CD1c-positive myeloid dendritic cell (primary cell): ENCODE measurements around the gene ERC1.

Experiments used
- DNase-seq: peaks from one replicate; pipeline ENCODE4 v3.0.0-alpha.2; 2016; ENCODE audit errors: extremely low spot score

Gene ERC1

GRCh38 chr12:990661-991349 is at the start of gene ERC1:
TSS of gene ERC1 (plus strand) at chr12:991223. CDS start at chr12:1027904, 36,681 bp downstream.
- DNase-seq: peak; percentile 93

- DNase-seq: no peak
Observed at GRCh38 chr12:943051-943450, 48.0 kb upstream of the ERC1 start.

- DNase-seq: no peak
Observed at GRCh38 chr12:944211-944610, 46.8 kb upstream of the ERC1 start.

GRCh38 chr12:946212-946611 is 44.8 kb upstream of the ERC1 start:
- DNase-seq: no peak

- DNase-seq: no peak
Observed at GRCh38 chr12:946631-947030, 44.4 kb upstream of the ERC1 start.

GRCh38 chr12:948238-948637 is 42.8 kb upstream of the ERC1 start:
- DNase-seq: no peak

GRCh38 chr12:949453-950191 is 41.4 kb upstream of the ERC1 start, which contains the start of gene RAD52:
TSS of gene RAD52 (minus strand) at chr12:949694. CDS start at chr12:933058, 16,636 bp downstream.
- DNase-seq: peak; percentile 98

- no peak for DNase-seq
Observed at GRCh38 chr12:951176-951575, 39.8 kb upstream of the ERC1 start.

GRCh38 chr12:953776-954175 is 37.2 kb upstream of the ERC1 start:
- DNase-seq: no peak

- no peak for DNase-seq
Observed at GRCh38 chr12:954741-955140, 36.3 kb upstream of the ERC1 start.

- DNase-seq: no peak
Observed at GRCh38 chr12:955939-956338, 35.1 kb upstream of the ERC1 start.

GRCh38 chr12:958588-959123 is 32.4 kb upstream of the ERC1 start:
- DNase-seq: no peak

- peak; percentile 76 for DNase-seq
Observed at GRCh38 chr12:966724-967123, 24.3 kb upstream of the ERC1 start.

GRCh38 chr12:967641-968040 is 23.4 kb upstream of the ERC1 start:
- no peak for DNase-seq

- DNase-seq: no peak
Observed at GRCh38 chr12:968545-968944, 22.5 kb upstream of the ERC1 start.

GRCh38 chr12:969821-970220 is 21.2 kb upstream of the ERC1 start:
- no peak for DNase-seq

GRCh38 chr12:971991-972390 is 19.0 kb upstream of the ERC1 start:
- no peak for DNase-seq

- no peak for DNase-seq
Observed at GRCh38 chr12:974271-974862, 16.7 kb upstream of the ERC1 start.

- no peak for DNase-seq
Observed at GRCh38 chr12:976644-977043, 14.4 kb upstream of the ERC1 start.

- peak; percentile 3 for DNase-seq
Observed at GRCh38 chr12:977156-977555, 13.9 kb upstream of the ERC1 start.

GRCh38 chr12:979349-979748 is 11.7 kb upstream of the ERC1 start:
- DNase-seq: no peak

- DNase-seq: no peak
Observed at GRCh38 chr12:981176-981828, 9.7 kb upstream of the ERC1 start.
